Mucosa of rectum (tissue), 2 donors: ENCODE results near the gene IRS1.

ENCODE experiments used
- H3K27ac ChIP-seq, 2 donors: one replicate each; pipeline ENCODE4 v1.7.0; 2013; ENCODE audit warnings: inconsistent platforms in 2 of 2, low read depth in 2 of 2, low read length in 2 of 2
- H3K27me3 ChIP-seq, 2 donors: one replicate each; pipeline ENCODE4 v1.7.0; 2013; ENCODE audit warnings: low read length in 2 of 2; ENCODE audit not compliant: control insufficient read depth in 2 of 2, insufficient read depth in 2 of 2
- H3K36me3 ChIP-seq, 2 donors: one replicate each; pipeline ENCODE4 v1.7.0; 2013; ENCODE audit warnings: low read length in 2 of 2; ENCODE audit not compliant: control insufficient read depth in 2 of 2, insufficient read depth in 2 of 2
- H3K4me1 ChIP-seq, 2 donors: one replicate each; pipeline ENCODE4 v1.7.0; 2013; ENCODE audit warnings: low read length in 2 of 2, mild to moderate bottlenecking in 1 of 2; ENCODE audit not compliant: control insufficient read depth in 2 of 2, insufficient read depth in 2 of 2
- H3K4me3 ChIP-seq, 2 donors: one replicate each; pipeline ENCODE4 v1.7.0; 2013; ENCODE audit warnings: low read length in 2 of 2
- H3K9ac ChIP-seq, 2 donors: one replicate each; pipeline ENCODE4 v1.7.0; 2013; ENCODE audit warnings: low read length in 2 of 2, low read depth in 1 of 2, mild to moderate bottlenecking in 1 of 2
- H3K9me3 ChIP-seq, 2 donors: one replicate each; pipeline ENCODE4 v1.7.0; 2013; ENCODE audit warnings: low read length in 2 of 2; ENCODE audit not compliant: control insufficient read depth in 2 of 2
- donor health status: healthy.
- donor health status: Normal muscosa, but diverticular disease.

The IRS1 gene

DNA sequence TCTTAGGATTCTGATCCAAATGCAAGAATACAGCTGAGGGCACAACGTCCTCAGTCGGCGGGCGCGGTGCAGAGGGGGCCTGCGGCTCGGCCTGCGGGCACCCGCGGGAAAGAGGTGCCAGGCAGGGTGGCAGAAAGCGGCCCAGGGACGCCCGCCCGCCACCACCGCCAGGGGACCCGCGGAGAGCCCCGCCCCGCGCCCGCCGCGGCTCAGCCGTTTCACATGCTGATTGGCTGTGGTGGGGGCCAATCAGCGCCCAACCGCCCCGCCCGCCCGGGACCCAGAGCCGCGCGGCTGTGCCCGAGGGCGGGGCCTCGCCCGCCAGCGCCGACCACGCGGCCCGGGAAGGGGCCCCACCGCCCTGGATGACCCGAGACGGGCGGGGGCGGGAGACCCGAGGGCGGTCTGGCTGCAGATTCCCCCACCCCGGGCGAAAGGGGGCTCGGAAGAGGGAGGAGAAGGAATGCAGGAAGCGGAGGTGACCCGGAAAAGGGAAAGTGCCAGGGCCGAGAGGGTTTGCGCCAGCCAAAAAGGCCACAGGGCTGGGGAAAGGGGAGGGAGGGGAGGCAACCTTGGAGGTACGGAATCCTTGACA, 8.0 kb downstream of the IRS1 start:
- peak overlapping the region; percentile 82 to 89 for H3K4me3 ChIP-seq
- H3K9ac ChIP-seq = peak overlapping the region; percentile 82 to 86
- peaks cover 0 to 2% of the 10 kb centered on the region in 2 donors for H3K36me3 ChIP-seq
- H3K4me1 ChIP-seq = peaks cover 6 to 15% of the 10 kb centered on the region in 2 donors
- H3K9me3 ChIP-seq = no peaks in the 10 kb centered on the region
- no peaks in the 10 kb centered on the region for H3K27me3 ChIP-seq
- H3K27ac ChIP-seq = peak overlapping the region; percentile 88 to 90

DNA sequence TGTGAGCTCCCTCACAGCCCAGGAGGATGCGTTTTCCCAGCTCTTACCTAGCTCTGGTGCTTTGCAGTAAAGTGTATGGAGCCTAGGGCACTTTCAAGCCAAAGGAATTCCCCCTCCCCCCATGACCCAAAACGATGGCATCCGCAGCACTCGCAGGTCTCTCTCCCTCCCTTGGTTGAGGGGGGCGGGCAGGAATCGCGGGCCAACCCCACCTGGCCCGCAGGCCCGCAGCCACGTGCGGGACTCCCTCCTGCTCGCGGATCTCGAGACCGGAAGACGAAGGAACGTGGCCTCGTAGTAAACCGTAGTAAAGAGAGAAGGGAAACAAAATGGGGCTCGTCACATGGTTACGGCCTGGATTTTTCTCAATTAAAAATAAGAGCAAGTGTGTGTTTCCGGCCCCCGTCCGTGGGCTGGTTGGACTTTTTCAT, 8.5 kb downstream of the IRS1 start:
- peaks cover 6 to 12% of the 10 kb centered on the region in 2 donors for H3K4me1 ChIP-seq
- no peaks in the 10 kb centered on the region for H3K9me3 ChIP-seq
- peak overlapping the region; percentile 81 to 89 for H3K4me3 ChIP-seq
- H3K36me3 ChIP-seq = peaks cover 0 to under 1% of the 10 kb centered on the region in 2 donors
- peak overlapping the region; percentile 88 to 90 for H3K27ac ChIP-seq
- no peaks in the 10 kb centered on the region for H3K27me3 ChIP-seq
- H3K9ac ChIP-seq = peak overlapping the region; percentile 63 to 86

DNA sequence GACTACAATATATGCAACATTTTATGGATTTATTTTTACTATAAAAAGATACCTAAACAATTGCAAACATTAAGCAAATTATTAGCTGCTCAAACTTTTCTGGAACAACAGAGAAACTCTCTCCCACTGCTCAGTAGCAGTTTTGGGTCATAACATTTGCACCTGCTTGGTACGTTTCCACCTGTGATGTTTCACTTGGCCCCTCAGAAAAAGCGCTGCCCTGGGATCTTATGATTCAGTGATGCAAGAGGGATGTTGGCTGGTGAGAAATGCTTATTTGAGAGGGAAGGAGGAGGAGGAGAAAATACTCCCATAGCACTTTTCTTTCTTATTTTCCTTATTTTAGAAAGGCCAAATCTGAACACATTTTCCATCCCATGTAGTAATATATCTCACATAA, 9.2 kb downstream of the IRS1 start:
- H3K9ac ChIP-seq = peak overlapping the region in 1 of 2 donors; percentile 86
- no peaks in the 10 kb centered on the region for H3K27me3 ChIP-seq
- H3K9me3 ChIP-seq = no peaks in the 10 kb centered on the region
- H3K4me3 ChIP-seq = peak overlapping the region; percentile 81 to 89
- no peak overlapping the region for H3K27ac ChIP-seq
- H3K36me3 ChIP-seq = no peaks in the 10 kb centered on the region
- H3K4me1 ChIP-seq = peaks cover 4 to 11% of the 10 kb centered on the region in 2 donors

DNA sequence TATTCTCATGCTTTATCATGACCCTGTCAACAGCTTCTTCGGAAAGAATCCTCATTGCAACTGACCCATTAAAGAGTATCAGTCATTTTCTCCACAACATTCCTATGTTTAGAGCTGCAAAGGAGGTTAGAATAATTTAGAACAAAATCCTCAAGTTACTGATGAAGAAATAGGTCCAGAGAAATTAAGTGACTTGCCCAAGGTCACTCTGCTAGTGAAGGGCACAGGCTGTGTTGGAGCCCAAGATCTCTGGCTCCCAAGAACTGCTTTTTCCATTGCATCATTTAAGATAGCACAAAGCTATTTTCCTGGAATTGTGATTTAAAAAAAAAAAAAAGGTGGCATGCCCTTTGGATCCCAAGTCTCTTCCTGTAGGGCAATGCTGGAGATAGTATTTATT, 9.6 kb downstream of the IRS1 start:
- Histone ChIP-seq H3K36me3 (no peaks in the 10 kb centered on the region), H3K9me3 (no peaks in the 10 kb centered on the region), H3K4me3 (no peak overlapping the region), H3K9ac (no peak overlapping the region), H3K27me3 (no peaks in the 10 kb centered on the region), H3K4me1 (peaks cover 3 to 11% of the 10 kb centered on the region in 2 donors), H3K27ac (no peak overlapping the region)

DNA sequence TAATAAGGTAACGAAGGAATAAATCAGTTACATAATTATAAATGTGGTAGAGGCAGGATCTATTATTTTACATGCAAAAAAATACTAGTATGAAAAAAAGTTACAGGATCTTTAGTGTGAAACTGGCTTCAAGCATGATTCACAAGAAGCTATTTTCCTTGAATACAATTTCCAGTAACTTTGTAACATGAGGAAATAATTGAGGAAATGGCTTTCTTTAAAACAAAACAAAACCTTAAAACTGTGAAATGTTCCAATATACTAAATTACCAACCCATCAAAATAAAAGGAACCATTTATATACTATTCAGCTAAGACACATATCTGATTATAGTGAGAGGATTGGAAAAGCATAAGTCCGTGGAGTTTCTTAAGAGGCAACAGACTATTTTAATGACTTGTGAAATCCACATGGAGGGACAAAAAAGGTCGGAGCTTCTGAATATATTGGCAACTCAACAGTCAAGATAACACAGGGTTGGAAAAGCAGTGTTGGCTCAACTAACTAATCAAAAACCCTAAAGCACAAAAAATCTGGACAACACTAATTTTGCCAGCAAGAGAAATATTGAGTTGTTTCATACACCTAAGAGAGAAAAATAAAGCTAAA, 10.6 kb downstream of the IRS1 start:
- H3K9ac ChIP-seq = no peak overlapping the region
- no peaks in the 10 kb centered on the region for H3K36me3 ChIP-seq
- no peak overlapping the region for H3K27ac ChIP-seq
- no peaks in the 10 kb centered on the region for H3K9me3 ChIP-seq
- H3K4me1 ChIP-seq = peaks cover 3 to 11% of the 10 kb centered on the region in 2 donors
- no peak overlapping the region for H3K4me3 ChIP-seq
- no peaks in the 10 kb centered on the region for H3K27me3 ChIP-seq

DNA sequence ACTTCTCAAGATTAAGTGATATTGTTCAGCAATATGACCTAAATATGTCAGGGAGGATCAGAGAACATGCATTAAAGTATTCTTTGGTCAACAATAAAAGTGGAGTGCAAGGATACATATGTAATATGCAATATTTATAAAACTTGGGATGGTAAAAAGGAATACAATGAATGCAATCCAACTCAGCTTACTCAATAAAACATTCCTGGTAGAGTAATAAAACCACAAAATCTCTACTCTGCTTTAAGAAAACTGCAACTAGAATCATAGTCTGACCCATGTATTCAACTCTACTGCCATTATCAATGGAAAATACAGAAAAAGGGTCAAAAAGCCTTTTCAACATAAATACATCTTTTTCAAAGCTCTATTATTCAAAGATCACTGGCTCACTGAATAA, 11.6 kb downstream of the IRS1 start:
- Histone ChIP-seq H3K4me1 (peaks cover 3 to 11% of the 10 kb centered on the region in 2 donors), H3K27me3 (no peaks in the 10 kb centered on the region), H3K27ac (no peak overlapping the region), H3K9ac (no peak overlapping the region), H3K9me3 (no peaks in the 10 kb centered on the region), H3K36me3 (no peaks in the 10 kb centered on the region), H3K4me3 (no peak overlapping the region)

DNA sequence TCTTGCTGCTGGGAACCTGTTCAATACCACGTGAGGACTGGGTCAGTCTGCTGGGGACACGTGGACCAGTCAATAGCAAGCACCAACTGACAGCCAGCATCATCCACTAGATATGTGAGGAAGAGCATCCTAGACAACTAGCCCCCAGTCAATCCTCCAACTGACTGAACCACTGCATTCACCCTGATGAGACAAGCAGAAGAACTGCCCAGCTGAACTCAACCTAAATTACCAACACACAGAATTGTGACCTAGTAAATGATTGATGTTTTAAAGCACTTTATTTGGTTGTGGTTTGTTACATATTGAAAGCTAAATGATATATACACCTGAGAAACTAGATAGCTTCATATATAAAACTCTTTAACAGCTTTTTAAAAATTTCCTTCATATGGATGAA, 15.7 kb downstream of the IRS1 start:
- H3K9ac ChIP-seq = no peak overlapping the region
- H3K36me3 ChIP-seq = no peaks in the 10 kb centered on the region
- no peak overlapping the region for H3K4me3 ChIP-seq
- no peaks in the 10 kb centered on the region for H3K9me3 ChIP-seq
- H3K4me1 ChIP-seq = peaks cover 0 to 2% of the 10 kb centered on the region in 2 donors
- no peaks in the 10 kb centered on the region for H3K27me3 ChIP-seq
- H3K27ac ChIP-seq = no peak overlapping the region

DNA sequence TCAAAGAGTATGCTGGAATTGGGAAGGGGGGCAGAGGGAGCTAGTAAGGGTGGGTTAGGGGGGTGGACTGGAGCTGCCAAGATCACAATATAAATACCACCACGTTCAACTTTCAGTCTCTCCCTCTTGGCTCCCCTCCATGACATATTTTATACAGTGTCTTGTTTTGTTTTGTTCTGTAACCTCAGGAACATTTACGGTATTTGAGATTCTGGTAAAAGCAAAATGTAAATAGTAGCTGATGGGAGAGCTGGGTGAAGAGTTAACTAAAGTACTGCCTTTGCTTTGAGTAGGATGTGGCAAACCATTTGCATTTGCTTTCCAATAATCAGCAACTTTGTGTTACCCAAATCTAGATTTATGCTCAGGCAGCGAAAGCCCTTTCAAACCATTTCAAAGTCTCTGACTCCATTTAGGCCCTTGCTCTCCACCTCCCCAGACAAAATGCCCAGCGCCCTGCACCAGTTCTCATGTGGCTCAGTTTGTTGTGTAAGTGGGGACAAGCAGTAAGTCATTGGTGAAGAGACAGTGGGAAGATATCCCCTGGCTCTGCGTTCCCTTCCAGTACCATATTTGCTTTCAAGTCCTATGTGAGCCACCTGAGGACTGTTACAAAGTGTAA, 17.4 kb downstream of the IRS1 start:
- Histone ChIP-seq H3K36me3 (no peaks in the 10 kb centered on the region), H3K4me1 (peaks cover 0 to 2% of the 10 kb centered on the region in 2 donors), H3K9ac (no peak overlapping the region), H3K27me3 (no peaks in the 10 kb centered on the region), H3K27ac (peak overlapping the region in 1 of 2 donors; percentile 50), H3K4me3 (no peak overlapping the region), H3K9me3 (no peaks in the 10 kb centered on the region)

DNA sequence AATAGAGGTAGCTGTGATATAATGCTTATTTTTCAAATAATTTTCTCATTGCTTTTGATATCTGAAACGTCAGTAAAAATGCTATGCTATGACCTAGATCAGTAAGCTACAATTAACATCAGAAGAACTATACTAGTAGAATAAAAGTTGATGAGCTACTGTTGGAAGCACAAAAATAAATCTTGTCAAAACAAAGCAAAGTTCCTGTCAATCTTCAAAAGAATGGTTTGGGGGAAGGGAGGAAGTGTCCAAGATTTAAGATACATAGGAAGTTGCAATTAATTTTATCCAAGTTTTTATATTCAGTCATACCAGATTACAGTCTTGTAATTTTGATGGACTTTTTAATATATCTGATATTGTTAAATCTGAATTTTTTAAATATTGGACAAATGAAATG, 19.2 kb downstream of the IRS1 start:
- Histone ChIP-seq H3K27me3 (no peaks in the 10 kb centered on the region), H3K9me3 (no peaks in the 10 kb centered on the region), H3K9ac (no peak overlapping the region), H3K4me1 (peaks cover 0 to 2% of the 10 kb centered on the region in 2 donors), H3K36me3 (no peaks in the 10 kb centered on the region), H3K4me3 (no peak overlapping the region), H3K27ac (no peak overlapping the region)

DNA sequence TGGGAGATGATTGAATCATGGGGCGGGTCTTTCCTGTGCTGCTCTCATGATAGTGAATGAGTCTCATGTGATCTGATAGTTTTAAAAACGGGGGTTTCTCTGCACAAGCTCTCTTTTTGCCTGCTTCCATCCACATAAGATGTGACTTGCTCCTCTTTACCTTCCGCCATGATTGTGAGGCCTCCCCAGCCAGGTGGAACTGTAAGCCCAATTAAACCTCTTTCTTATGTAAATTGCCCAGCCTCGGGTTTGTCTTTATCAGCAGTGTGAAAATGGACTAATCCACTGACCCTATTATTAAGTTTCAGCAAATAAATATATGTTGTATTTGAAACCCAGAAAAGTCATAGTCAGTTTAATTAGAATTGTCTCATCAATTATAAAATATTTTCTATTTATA, 22.0 kb downstream of the IRS1 start:
- no peak overlapping the region for H3K27ac ChIP-seq
- H3K27me3 ChIP-seq = no peaks in the 10 kb centered on the region

More for the DNA sequence above, 22.0 kb downstream of the IRS1 start:
- Histone ChIP-seq H3K4me1 (peaks cover 14 to 16% of the 10 kb centered on the region in 2 donors), H3K36me3 (no peaks in the 10 kb centered on the region), H3K9me3 (peaks cover 0 to 3% of the 10 kb centered on the region in 2 donors), H3K4me3 (no peak overlapping the region), H3K9ac (no peak overlapping the region)
